ENCODE data around the gene NSG1.

DNA sequence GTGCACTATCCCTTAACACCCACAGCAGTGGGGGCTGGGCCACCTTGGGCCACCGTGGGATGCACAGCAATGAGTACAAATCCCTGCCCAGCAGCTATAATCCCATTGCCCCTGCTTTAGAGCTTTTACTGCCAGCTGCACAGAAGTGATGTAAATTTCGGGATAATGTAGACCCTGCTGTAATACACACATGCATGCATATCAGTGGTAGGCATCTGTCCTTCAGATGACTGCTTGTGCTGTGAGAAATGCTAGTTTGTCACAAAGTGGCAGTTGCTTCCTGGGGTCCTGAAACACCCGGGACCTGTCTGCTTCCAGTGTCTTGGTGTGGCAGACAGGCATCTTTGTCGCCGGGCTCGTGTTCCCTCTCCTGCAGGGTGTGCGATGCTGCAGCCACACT is 14.1 kb downstream of the NSG1 start:
- TF ChIP-seq POLR2AphosphoS5 (IDR thresholded peaks at IDR 0.05): no peak
- TF ChIP-seq, protein P1, sequence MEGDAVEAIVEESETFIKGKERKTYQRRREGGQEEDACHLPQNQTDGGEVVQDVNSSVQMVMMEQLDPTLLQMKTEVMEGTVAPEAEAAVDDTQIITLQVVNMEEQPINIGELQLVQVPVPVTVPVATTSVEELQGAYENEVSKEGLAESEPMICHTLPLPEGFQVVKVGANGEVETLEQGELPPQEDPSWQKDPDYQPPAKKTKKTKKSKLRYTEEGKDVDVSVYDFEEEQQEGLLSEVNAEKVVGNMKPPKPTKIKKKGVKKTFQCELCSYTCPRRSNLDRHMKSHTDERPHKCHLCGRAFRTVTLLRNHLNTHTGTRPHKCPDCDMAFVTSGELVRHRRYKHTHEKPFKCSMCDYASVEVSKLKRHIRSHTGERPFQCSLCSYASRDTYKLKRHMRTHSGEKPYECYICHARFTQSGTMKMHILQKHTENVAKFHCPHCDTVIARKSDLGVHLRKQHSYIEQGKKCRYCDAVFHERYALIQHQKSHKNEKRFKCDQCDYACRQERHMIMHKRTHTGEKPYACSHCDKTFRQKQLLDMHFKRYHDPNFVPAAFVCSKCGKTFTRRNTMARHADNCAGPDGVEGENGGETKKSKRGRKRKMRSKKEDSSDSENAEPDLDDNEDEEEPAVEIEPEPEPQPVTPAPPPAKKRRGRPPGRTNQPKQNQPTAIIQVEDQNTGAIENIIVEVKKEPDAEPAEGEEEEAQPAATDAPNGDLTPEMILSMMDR (IDR thresholded peaks at IDR 0.05): no peak
- TF ChIP-seq POLR2A (IDR thresholded peaks at IDR 0.05): no peak
